HCT116 (cell line): ENCODE results near the gene EPHX1.

ENCODE experiments used
- CEBPB ChIP-seq: IDR thresholded peaks from 2 replicates; pipeline ENCODE4 v1.6.1; 2012; ENCODE audit warnings: low read depth
- CTCF ChIP-seq, 3 experiments: fragments of 200-600 bp in 1 of 3; sonication (generic) in 1 of 3; IDR thresholded peaks in 2 of 3; conservative IDR thresholded peaks in 1 of 3; 2 replicates each; pipeline ENCODE4 v1.5.1; 2012 to 2017; ENCODE audit warnings: low read depth in 2 of 3, low read length in 2 of 3, antibody characterized with exemption in 1 of 3, borderline replicate concordance in 1 of 3, control low read depth in 1 of 3, mild to moderate bottlenecking in 1 of 3, mixed read lengths in 1 of 3, mixed run types in 1 of 3, moderate library complexity in 1 of 3; ENCODE audit not compliant: insufficient read depth in 1 of 3
- EZH2 ChIP-seq: fragments of 200-600 bp; sonication (generic); IDR thresholded peaks from 2 replicates; pipeline ENCODE4 v1.6.1; 2017; ENCODE audit warnings: antibody characterized with exemption, mixed run types
- EZH2phosphoT487 ChIP-seq: fragments of 200-600 bp; IDR thresholded peaks from 2 replicates; pipeline ENCODE4 v1.6.1; 2018; ENCODE audit warnings: antibody characterized with exemption, borderline replicate concordance
- JUND ChIP-seq: IDR thresholded peaks from 2 replicates; pipeline ENCODE4 v1.6.1; 2012
- MAX ChIP-seq: IDR thresholded peaks from 2 replicates; pipeline ENCODE4 v1.6.1; 2012
- POLR2A ChIP-seq: IDR thresholded peaks from 2 replicates; pipeline ENCODE4 v1.7.0; 2011; ENCODE audit warnings: borderline replicate concordance; ENCODE audit not compliant: insufficient read depth, insufficient read length; ENCODE audit errors: extremely low read depth
- POLR2AphosphoS5 ChIP-seq: IDR thresholded peaks from 2 replicates; pipeline ENCODE4 v1.6.1; 2011; ENCODE audit warnings: mild to moderate bottlenecking, low read depth, low read length, moderate library complexity
- RAD21 ChIP-seq: IDR thresholded peaks from 2 replicates; pipeline ENCODE4 v1.6.1; 2012; ENCODE audit warnings: low read depth, mild to moderate bottlenecking
- REST ChIP-seq: IDR thresholded peaks from 2 replicates; pipeline ENCODE4 v1.6.1; 2012; ENCODE audit warnings: low read depth
- SIN3A ChIP-seq: IDR thresholded peaks from 2 replicates; pipeline ENCODE4 v1.6.1; 2012; ENCODE audit warnings: low read depth
- TCF7L2 ChIP-seq: IDR thresholded peaks from 2 replicates; pipeline ENCODE4 v1.7.0; 2011; ENCODE audit warnings: borderline replicate concordance, inconsistent platforms; ENCODE audit not compliant: insufficient read depth, insufficient read length; ENCODE audit errors: extremely low read depth
- YY1 ChIP-seq: IDR thresholded peaks from 2 replicates; pipeline ENCODE4 v1.6.1; 2011; ENCODE audit warnings: low read length, low read depth, moderate library complexity, mild to moderate bottlenecking; ENCODE audit not compliant: insufficient replicate concordance; ENCODE audit errors: extremely low read depth
- ZNF274 ChIP-seq: fragments of 200-500 bp; sonication (Bioruptor generic); IDR thresholded peaks from 2 replicates; pipeline ENCODE4 v1.6.1; 2014; ENCODE audit warnings: mild to moderate bottlenecking, low read depth, low read length, inconsistent platforms

- TF ChIP-seq EZH2, result no peak
- no peak for TF ChIP-seq ZNF274
- no peak for TF ChIP-seq EZH2phosphoT487
- peak in 1 of 3 experiments; percentile 32; a peak in 1 of 6 replicates for TF ChIP-seq CTCF (IDR thresholded peaks at IDR 0.05 in 2 of 3, conservative IDR thresholded peaks at IDR 0.05 in 1 of 3; ENCODE audit: borderline replicate concordance in 1 of 3, insufficient read depth in 1 of 3, low read depth in 2 of 3, low read length in 2 of 3)
- peak; percentile 94 for TF ChIP-seq POLR2A
- TF ChIP-seq REST, result no peak
- peak; percentile 37 for TF ChIP-seq YY1
- TF ChIP-seq POLR2AphosphoS5, result peak; percentile 96
- TF ChIP-seq TCF7L2, result peak; percentile 15
- TF ChIP-seq SIN3A, result 0 out of 2 replicates have a peak, but pooled peaks have one; percentile 35
- no peak for TF ChIP-seq CEBPB
- TF ChIP-seq MAX, result peak; percentile 22; the same call in 1 of the 2 replicates
- TF ChIP-seq RAD21, result peak; percentile 11; the same call in 1 of the 2 replicates
- TF ChIP-seq JUND, result no peak
Measured at GRCh38 chr1:225809842-225810578, at the start of gene EPHX1.
